SK-MEL-5 (cell line): ENCODE data around the gene RCAN3. TPM values are rescaled to one million over a fixed set of nuclear protein-coding genes. Genes with fewer than 3 reads are reported as not detected.
A peak's percentile ranks its signal among the peaks of the same experiment; 100 is the strongest.

Experiments
- DNase-seq: peaks from one replicate; pipeline ENCODE4 v3.0.0-alpha.2; 2016; ENCODE audit warnings: low read depth, low spot score
- in situ Hi-C: cut with HindIII; loops from 2 replicates; pipeline ENCODE4 v1.10.0; 2016; ENCODE audit warnings: low sequenced_read_pairs, high pct_unique_total_duplicates, low pct_unique_long_range_greater_than_20kb
- total RNA-seq: library from RNA; depleted of rRNA; stranded (reverse); fragments of >200 nt; shearing (Covaris generic); gene quantifications from 2 replicates; pipeline ENCODE4 v1.2.3, GENCODE V29; 2014

RCAN3 gene
- total RNA-seq, 1 experiment from 2014 or later: 9.2 TPM

GRCh38 chr1:24556414-24556795, 53.8 kb downstream of the RCAN3 start:
- in situ Hi-C loops: no loop called here
- DNase-seq: no peak

- DNase-seq: no peak
- in situ Hi-C loops: no loop called here
Observed at GRCh38 chr1:24557220-24557619, 54.6 kb downstream of the RCAN3 start.

GRCh38 chr1:24557711-24558131, 55.1 kb downstream of the RCAN3 start:
- in situ Hi-C loops: no loop called here
- DNase-seq: no peak

GRCh38 chr1:24558455-24558854, 55.8 kb downstream of the RCAN3 start:
- no peak for DNase-seq
- in situ Hi-C loops: no loop called here

GRCh38 chr1:24558902-24559791, 56.5 kb downstream of the RCAN3 start:
- in situ Hi-C loops: no loop called here
- DNase-seq: peak; percentile 77

- DNase-seq: no peak
- in situ Hi-C loops: no loop called here
Observed at GRCh38 chr1:24560361-24560760, 57.7 kb downstream of the RCAN3 start.

- in situ Hi-C loops: no loop called here
- DNase-seq: no peak
Observed at GRCh38 chr1:24562625-24563024, 60.0 kb downstream of the RCAN3 start.

GRCh38 chr1:24564695-24565094, 62.1 kb downstream of the RCAN3 start:
- in situ Hi-C loops: no loop called here
- DNase-seq: peak; percentile 27

GRCh38 chr1:24566236-24566867, 63.7 kb downstream of the RCAN3 start:
- in situ Hi-C loops: no loop called here

GRCh38 chr1:24567792-24568388, 65.3 kb downstream of the RCAN3 start:
- DNase-seq: peak; percentile 44
- in situ Hi-C loops: no loop called here

More at GRCh38 chr1:24566236-24566867, 63.7 kb downstream of the RCAN3 start:
- no peak for DNase-seq

GRCh38 chr1:24568475-24568874, 65.8 kb downstream of the RCAN3 start:
- in situ Hi-C loops: no loop called here
- no peak for DNase-seq

GRCh38 chr1:24570265-24571125, 67.9 kb downstream of the RCAN3 start:
- in situ Hi-C loops: no loop called here
- no peak for DNase-seq

- no peak for DNase-seq
- in situ Hi-C loops: no loop called here
Observed at GRCh38 chr1:24572301-24572700, 69.7 kb downstream of the RCAN3 start.

- peak; percentile 52 for DNase-seq
- in situ Hi-C loops: no loop called here
Observed at GRCh38 chr1:24575905-24576587, 73.4 kb downstream of the RCAN3 start.

- in situ Hi-C loops: no loop called here
- DNase-seq: no peak
Observed at GRCh38 chr1:24578846-24579245, 76.2 kb downstream of the RCAN3 start.

GRCh38 chr1:24580756-24581155, 78.1 kb downstream of the RCAN3 start:
- in situ Hi-C loops: no loop called here
- DNase-seq: no peak

- in situ Hi-C loops: no loop called here
- DNase-seq: no peak
Observed at GRCh38 chr1:24584171-24584647, 81.6 kb downstream of the RCAN3 start.
